NK-92 (cell line): ENCODE measurements around the gene LAD1.

ENCODE experiments used
- DNase-seq: peaks from one replicate; lab custom pipeline; 2025; ENCODE audit not compliant: unreplicated experiment; lab: John Stamatoyannopoulos, UW

Gene LAD1

GRCh38 chr1:201391651-201392511, 7.2 kb downstream of the LAD1 start:
- DNase-seq, result no peak

- no peak for DNase-seq
Observed at GRCh38 chr1:201391225-201391624, 7.9 kb downstream of the LAD1 start.

- no peak for DNase-seq
Observed at GRCh38 chr1:201389051-201389450, 10.1 kb downstream of the LAD1 start.

- DNase-seq, result no peak
Observed at GRCh38 chr1:201386208-201386607, 12.9 kb downstream of the LAD1 start.

GRCh38 chr1:201385299-201385891, 13.7 kb downstream of the LAD1 start:
- DNase-seq, result no peak

- DNase-seq, result no peak
Observed at GRCh38 chr1:201384406-201384782, 14.7 kb downstream of the LAD1 start.

- DNase-seq, result no peak
Observed at GRCh38 chr1:201383647-201384405, 15.3 kb downstream of the LAD1 start.

- DNase-seq, result no peak
Observed at GRCh38 chr1:201381130-201381529, 18.0 kb downstream of the LAD1 start.

GRCh38 chr1:201379733-201380242, 19.3 kb downstream of the LAD1 start:
- DNase-seq, result no peak

GRCh38 chr1:201378804-201379203, 20.3 kb downstream of the LAD1 start:
- no peak for DNase-seq

GRCh38 chr1:201377611-201378092, 21.5 kb downstream of the LAD1 start, which contains the start of gene TNNT2:
Gene TNNT2, minus strand, starts transcription at chr1:201377680. Its CDS starts 4,426 bp downstream, at chr1:201373254.
- DNase-seq, result no peak

GRCh38 chr1:201376464-201377374, 22.4 kb downstream of the LAD1 start:
- DNase-seq, result no peak

- no peak for DNase-seq
Observed at GRCh38 chr1:201376107-201376463, 23.0 kb downstream of the LAD1 start.

- DNase-seq, result no peak
Observed at GRCh38 chr1:201375169-201375568, 24.0 kb downstream of the LAD1 start.

GRCh38 chr1:201374364-201374763, 24.8 kb downstream of the LAD1 start:
- DNase-seq, result no peak

- DNase-seq, result no peak
Observed at GRCh38 chr1:201371792-201372191, 27.3 kb downstream of the LAD1 start.

GRCh38 chr1:201371276-201371675, 27.8 kb downstream of the LAD1 start:
- no peak for DNase-seq

GRCh38 chr1:201370500-201370899, 28.6 kb downstream of the LAD1 start:
- no peak for DNase-seq

- no peak for DNase-seq
Observed at GRCh38 chr1:201369209-201369608, 29.9 kb downstream of the LAD1 start.

GRCh38 chr1:201366696-201367095, 32.4 kb downstream of the LAD1 start:
- DNase-seq, result no peak
